ENCODE data around the gene PPP1R13B.

Gene PPP1R13B

DNA sequence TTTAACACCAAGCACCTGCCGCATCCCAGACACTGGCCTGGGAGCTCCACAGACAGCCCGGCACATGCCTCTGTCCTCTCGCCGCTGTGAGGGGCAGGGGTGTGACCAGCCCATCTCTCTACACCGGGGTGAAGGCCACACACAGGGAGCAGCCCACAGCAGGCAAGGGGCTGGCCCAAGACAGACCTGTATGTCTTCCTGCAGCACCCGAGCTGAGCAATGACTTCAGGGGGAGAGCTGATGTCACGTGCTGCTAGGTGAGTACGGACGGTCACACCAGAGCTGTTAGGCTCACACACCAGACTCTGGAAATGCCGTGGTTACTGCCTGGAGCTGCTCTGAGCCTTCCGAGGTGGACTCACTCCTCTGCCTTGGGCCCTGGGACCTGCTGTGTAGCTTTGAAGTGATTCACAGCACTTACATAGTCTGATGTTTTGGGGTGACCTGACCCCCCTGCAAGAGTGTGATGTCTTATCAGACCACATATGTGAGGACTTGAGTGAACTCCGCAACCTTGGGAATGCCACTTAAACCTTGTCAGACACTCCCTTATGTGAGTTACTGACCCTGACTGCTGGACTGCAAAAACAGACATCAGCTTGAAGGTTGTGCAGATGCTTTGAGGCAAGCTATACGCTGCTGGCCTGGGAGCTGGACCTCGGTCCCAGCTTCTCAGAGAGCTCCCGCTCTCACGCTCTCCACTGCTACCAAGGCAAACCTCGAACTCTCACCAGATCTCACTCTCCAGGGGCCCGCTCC, 133.9 kb downstream of the PPP1R13B start:
- no peak for DNase-seq (ENCODE audit: low read depth in 3 of 3)

- no peak for DNase-seq (ENCODE audit: low read depth in 3 of 3)
Measured at GRCh38 chr14:103712633-103713247, 134.6 kb downstream of the PPP1R13B start.

- no peak for DNase-seq (ENCODE audit: low read depth in 3 of 3)
Measured at GRCh38 chr14:103711516-103712431, 135.6 kb downstream of the PPP1R13B start.

- DNase-seq (ENCODE audit: low read depth in 3 of 3) = no peak
Measured at GRCh38 chr14:103710771-103711377, 136.5 kb downstream of the PPP1R13B start.

DNA sequence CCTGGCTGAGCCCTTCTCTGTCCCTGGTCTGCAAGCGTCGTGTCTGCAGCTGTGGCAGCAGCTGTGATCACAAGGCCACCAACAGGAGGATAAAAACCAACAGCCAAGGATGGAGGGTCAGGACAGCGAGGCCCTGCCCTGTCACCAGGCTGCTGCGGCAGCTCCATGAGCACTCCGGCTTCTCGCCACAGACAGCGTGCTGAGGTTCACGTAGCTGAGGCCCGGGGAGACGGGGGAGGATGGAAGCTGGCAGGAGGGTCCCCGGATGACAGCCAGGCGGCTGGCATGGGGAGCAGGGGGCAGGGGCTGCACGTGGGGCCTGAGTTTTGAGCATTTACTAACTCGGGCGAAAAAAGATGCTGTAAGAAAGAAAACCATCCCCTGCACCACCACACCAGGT, 137.6 kb downstream of the PPP1R13B start:
- no peak for DNase-seq (ENCODE audit: low read depth in 3 of 3)

DNA sequence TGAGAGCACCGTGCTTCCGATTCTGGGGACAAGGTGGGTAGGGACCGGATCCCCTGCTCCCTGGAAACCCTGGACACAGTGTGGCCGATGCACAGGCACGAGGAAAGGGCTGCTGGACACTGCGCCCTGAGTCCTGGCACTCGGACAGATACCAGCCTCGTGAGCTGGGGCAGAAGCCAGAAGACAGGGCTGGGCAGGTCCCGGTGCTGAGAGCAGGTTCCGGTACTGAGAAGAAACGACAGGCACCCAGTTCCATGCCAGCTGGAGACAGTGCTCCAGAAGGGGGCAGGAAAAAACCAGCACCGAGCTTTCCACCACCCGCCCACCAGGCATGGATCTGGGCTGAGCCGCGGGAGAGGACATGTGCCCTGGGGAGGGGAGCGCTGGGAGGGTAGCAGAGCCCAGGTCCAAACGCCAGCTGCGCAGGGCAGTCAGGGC, 138.6 kb downstream of the PPP1R13B start:
- DNase-seq (ENCODE audit: low read depth in 3 of 3) = no peak

GRCh38 chr14:103707329-103708263, 139.8 kb downstream of the PPP1R13B start:
- no peak for DNase-seq (ENCODE audit: low read depth in 3 of 3)

GRCh38 chr14:103706551-103707328, 140.6 kb downstream of the PPP1R13B start:
- DNase-seq (ENCODE audit: low read depth in 3 of 3) = no peak

GRCh38 chr14:103705504-103706284, 141.7 kb downstream of the PPP1R13B start:
- DNase-seq (ENCODE audit: low read depth in 3 of 3) = no peak

- DNase-seq (ENCODE audit: low read depth in 3 of 3) = no peak
Measured at GRCh38 chr14:103705118-103705503, 142.3 kb downstream of the PPP1R13B start.

DNA sequence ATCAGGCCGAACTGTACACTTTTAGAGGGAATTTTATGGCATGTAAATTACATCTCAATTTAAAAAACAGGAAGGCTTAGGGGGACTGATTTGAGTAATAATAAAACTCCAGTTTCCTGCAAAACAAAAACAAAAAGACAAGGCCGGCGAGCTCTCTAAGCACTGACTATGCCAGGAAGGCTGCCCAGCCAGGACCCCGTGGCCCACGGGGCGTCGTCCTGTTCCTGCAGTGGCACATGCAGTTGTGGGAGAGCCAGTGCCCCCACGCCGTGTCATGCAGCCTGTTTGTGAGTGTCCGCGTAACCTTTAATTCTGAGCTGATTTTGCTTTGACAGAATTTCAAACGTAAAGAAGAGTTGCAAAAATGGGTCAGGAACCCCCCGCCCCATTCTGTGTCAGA, 142.7 kb downstream of the PPP1R13B start:
- no peak for DNase-seq (ENCODE audit: low read depth in 3 of 3)

DNA sequence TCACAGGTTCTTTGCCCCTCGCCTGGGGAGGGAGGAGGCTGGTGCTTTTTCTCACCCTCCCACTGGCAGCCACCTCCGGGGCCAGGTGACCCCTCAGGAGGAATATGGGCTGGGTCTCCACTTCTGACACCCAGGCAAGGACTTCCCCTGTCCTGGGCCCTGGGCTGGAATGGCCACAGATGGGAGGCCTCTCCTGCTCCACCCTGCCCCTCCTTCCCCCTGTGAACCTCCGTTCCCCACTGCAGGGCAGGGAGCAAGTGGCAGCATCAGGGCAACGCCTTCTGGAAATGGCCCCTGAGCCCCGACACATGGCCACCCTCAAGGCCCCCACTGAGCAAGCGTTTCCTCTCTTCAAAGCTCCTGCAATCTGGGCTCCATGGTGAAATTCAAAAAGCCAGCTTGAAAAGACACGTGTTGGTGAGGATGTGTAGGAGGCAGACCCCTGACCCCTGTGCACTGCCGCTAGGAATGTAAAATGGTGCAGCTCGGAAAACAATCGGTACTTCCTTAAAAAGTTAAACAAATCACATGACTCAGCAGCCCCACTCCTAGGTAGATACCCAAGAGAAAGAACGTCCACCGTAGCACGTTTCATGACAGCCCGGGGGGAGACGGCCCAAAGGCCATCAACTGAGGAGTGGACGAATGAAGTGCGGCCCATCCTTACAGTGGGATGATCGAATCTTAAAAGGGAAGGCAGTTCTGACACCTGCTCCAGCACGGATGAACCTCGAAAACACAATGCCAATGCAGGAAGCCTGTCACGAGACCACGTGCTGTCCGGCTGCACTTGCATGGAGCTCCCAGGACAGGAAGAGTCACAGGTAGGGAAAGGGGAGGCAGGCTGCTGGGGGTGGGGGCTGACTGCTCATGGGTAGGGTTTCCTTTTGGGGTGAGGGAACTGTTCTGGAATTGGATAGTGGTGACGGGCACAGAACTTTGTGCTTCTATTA, 143.7 kb downstream of the PPP1R13B start:
- no peak for DNase-seq (ENCODE audit: low read depth in 3 of 3)

DNA sequence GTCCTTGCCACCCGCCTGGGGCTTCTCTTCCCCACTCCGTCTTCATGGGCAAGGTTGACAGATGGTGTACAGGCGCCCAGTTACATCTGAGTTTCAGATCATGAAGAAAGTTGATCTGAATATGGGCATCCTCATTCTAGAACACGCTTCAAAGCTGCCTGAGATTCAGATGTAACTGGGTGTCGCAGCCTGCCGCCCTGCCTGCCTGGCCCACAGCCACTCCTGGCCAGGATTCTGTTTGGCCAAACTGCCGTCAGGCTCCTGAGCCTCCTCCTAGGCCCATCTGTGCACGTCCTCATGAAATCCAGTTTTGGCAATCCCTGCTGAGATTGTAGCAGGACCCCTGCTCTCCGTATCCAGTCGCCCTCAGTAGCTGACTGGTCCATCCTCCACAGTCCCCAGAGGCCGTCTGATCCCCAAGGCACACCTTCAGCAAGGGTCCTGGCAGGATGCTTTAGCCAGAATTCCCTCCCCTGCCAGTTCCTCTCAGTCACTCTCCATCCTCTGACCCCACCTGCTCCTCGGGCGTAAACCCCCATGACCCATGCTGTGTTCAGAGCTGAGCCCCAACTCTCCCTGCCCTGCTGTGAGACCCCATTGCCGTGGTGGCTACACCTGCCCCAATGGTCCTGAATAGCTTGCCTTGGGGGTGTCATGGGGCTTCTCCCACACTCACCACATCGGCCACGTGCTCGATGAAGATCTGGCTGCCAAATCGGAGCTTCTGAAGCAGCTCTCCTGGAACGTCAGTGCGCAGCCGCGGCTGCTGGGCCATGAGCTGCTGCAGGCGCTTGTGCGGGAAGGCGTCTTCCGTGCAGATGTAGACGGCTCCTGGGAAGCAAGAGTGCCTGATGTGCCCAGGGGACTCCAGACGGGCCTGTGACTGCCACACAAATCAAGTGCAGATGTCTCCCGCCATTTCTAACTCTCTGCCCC, 144.6 kb downstream of the PPP1R13B start:
- DNase-seq (ENCODE audit: low read depth in 3 of 3) = no peak

- DNase-seq (ENCODE audit: low read depth in 3 of 3) = no peak
Measured at GRCh38 chr14:103702095-103702494, 145.3 kb downstream of the PPP1R13B start.

DNA sequence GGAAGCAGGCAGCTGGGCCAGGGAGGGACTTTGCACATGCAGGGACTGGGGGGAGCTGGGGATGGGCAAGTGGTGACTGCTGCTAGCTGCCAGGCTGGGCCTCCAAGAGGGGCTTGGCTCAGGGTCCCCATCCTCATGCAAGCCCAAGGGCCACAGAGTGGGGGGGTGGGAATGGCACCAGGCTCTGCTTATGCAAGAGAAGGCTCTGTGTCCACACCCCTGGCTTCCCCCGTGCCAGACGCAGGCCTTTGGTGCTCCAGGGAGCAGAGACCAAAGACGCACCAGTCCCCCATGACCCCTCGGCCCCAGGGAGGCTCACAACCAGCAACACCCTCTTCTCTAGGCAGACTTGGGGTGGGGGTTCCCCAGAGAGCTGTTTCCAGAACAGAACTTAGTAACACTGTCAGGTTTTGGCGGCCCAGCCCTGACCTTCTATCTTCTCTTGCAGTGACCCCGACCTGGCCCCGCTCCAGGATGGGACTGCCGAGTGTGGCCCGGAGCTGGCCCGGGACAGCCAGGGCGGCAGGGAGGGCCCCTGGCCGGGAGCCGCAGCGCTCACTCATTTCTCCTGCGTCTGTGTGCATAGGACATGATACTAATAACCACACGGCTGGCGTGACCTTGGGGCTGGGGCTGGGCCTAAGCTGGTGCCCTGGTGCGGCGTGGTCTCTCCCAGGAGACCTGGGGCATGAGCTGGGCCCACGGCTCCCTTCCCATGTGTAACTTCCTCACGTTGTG, 146.5 kb downstream of the PPP1R13B start:
- no peak for DNase-seq (ENCODE audit: low read depth in 3 of 3)
